Uterus (tissue), 4 donors: ENCODE results near the gene RAB4B. TPM values are rescaled to one million over a fixed set of nuclear protein-coding genes. Genes with fewer than 3 reads are reported as not detected.

Source experiments
- DNase-seq, 2 donors: peaks; one replicate each; pipeline ENCODE4 v3.0.0-alpha.2; 2019 to 2020
- H3K27ac ChIP-seq, 2 donors: fragments of 200-600 bp; sonication (generic); 1 replicate in 1 of 2; 2 replicates in 1 of 2; pipeline ENCODE4 v1.5.1; 2016 to 2018
- H3K27me3 ChIP-seq, 2 donors: fragments of 200-600 bp; sonication (generic); one replicate each; pipeline ENCODE4 v1.5.1; 2018 to 2019; ENCODE audit warnings: control low read depth in 1 of 2
- H3K36me3 ChIP-seq, 2 donors: fragments of 200-600 bp; sonication (generic); one replicate each; pipeline ENCODE4 v1.5.1; 2019; ENCODE audit warnings: control low read depth in 1 of 2
- H3K4me1 ChIP-seq, 2 donors: fragments of 200-600 bp; sonication (generic); one replicate each; pipeline ENCODE4 v1.5.1; 2018 to 2019; ENCODE audit warnings: control low read depth in 1 of 2
- H3K4me3 ChIP-seq, 2 donors: fragments of 200-600 bp; sonication (generic); 1 replicate in 1 of 2; 2 replicates in 1 of 2; pipeline ENCODE4 v1.5.1; 2018 to 2019; ENCODE audit warnings: mild to moderate bottlenecking in 1 of 2
- H3K9me3 ChIP-seq, 2 donors: fragments of 200-600 bp; sonication (generic); one replicate each; pipeline ENCODE4 v1.5.1; 2019; ENCODE audit warnings: control low read depth in 1 of 2
- CTCF ChIP-seq, 4 experiments: fragments of 200-600 bp in 2 of 4; fragments of 450-650 bp in 2 of 4; sonication (generic) in 2 of 4; IDR thresholded peaks; one replicate each; pipeline ENCODE4 v1.5.1; 2016 to 2019; ENCODE audit warnings: antibody characterized with exemption in 4 of 4, mild to moderate bottlenecking in 2 of 4, moderate library complexity in 1 of 4
- POLR2A ChIP-seq, 2 donors: fragments of 450-650 bp; IDR thresholded peaks; one replicate each; pipeline ENCODE4 v1.6.1; 2016; ENCODE audit warnings: antibody characterized with exemption in 2 of 2, mild to moderate bottlenecking in 1 of 2, moderate library complexity in 1 of 2
- intact Hi-C: fragments of 100-400 bp; cut with DNase I; formaldehyde crosslinking; loops from one replicate; pipeline ENCODE4 v1.15.1; 2023; ENCODE audit warnings: low total_unique reads
- total RNA-seq, 4 donors: library from RNA; depleted of rRNA in 3 of 4; stranded (reverse); fragments of >200 nt in 3 of 4; gene quantifications; one replicate each; pipeline versions ENCODE4 v1.1.0 to v1.2.4, GENCODE V29; 2014 to 2023
- donor health status: DM: yes; HTN: yes; CAD: no.

RAB4B gene
- total RNA-seq, 4 donors from 2014 or later: 7.4 to 26.3 (median 18.1) TPM

GRCh38 chr19:40737102-40737644 lies 40.9 kb upstream of the RAB4B start:
- no peak overlapping the region for H3K4me3 ChIP-seq
- no peaks in the 10 kb centered on the region for H3K9me3 ChIP-seq
- intact Hi-C loops: no loop called here
- H3K4me1 ChIP-seq: no peaks in the 10 kb centered on the region
- H3K36me3 ChIP-seq: no peaks in the 10 kb centered on the region
- no peak for DNase-seq
- no peak overlapping the region for H3K27ac ChIP-seq
- TF ChIP-seq CTCF (IDR thresholded peaks at IDR 0.05): no peak
- no peak for TF ChIP-seq POLR2A (IDR thresholded peaks at IDR 0.05)
- H3K27me3 ChIP-seq: no peaks in the 10 kb centered on the region

- H3K27me3 ChIP-seq: no peaks in the 10 kb centered on the region
- no peaks in the 10 kb centered on the region for H3K9me3 ChIP-seq
- TF ChIP-seq POLR2A (IDR thresholded peaks at IDR 0.05): no peak
- TF ChIP-seq CTCF (IDR thresholded peaks at IDR 0.05): no peak
- intact Hi-C loops: no loop called here
- H3K4me1 ChIP-seq: no peaks in the 10 kb centered on the region
- no peak overlapping the region for H3K27ac ChIP-seq
- H3K4me3 ChIP-seq: no peak overlapping the region
- H3K36me3 ChIP-seq: no peaks in the 10 kb centered on the region
- DNase-seq: no peak
These were observed 38.8 kb upstream of the RAB4B start for GRCh38 chr19:40739030-40739839.

GRCh38 chr19:40739871-40740703 lies 38.0 kb upstream of the RAB4B start:
- DNase-seq: no peak
- Histone ChIP-seq H3K27ac (peak overlapping the region in 1 of 2 donors; percentile 57), H3K36me3 (no peaks in the 10 kb centered on the region), H3K4me3 (no peak overlapping the region), H3K9me3 (no peaks in the 10 kb centered on the region), H3K27me3 (no peaks in the 10 kb centered on the region), H3K4me1 (no peaks in the 10 kb centered on the region)
- intact Hi-C loops: no loop called here
- TF ChIP-seq POLR2A (IDR thresholded peaks at IDR 0.05): no peak

- Histone ChIP-seq H3K9me3 (no peaks in the 10 kb centered on the region), H3K27ac (peak overlapping the region in 1 of 2 donors; percentile 57), H3K27me3 (no peaks in the 10 kb centered on the region), H3K36me3 (no peaks in the 10 kb centered on the region), H3K4me1 (no peaks in the 10 kb centered on the region), H3K4me3 (no peak overlapping the region)
- TF ChIP-seq POLR2A (IDR thresholded peaks at IDR 0.05) (no peak), CTCF (IDR thresholded peaks at IDR 0.05) (no peak)
- intact Hi-C loops: no loop called here
- DNase-seq: no peak
These were observed 37.3 kb upstream of the RAB4B start for GRCh38 chr19:40740747-40741146.

GRCh38 chr19:40741527-40742390 lies 36.3 kb upstream of the RAB4B start:
- H3K4me3 ChIP-seq: no peak overlapping the region
- intact Hi-C loops: no loop called here
- no peaks in the 10 kb centered on the region for H3K4me1 ChIP-seq
- no peaks in the 10 kb centered on the region for H3K27me3 ChIP-seq
- no peaks in the 10 kb centered on the region for H3K36me3 ChIP-seq
- H3K27ac ChIP-seq: no peak overlapping the region
- TF ChIP-seq CTCF (IDR thresholded peaks at IDR 0.05): no peak
- no peak for TF ChIP-seq POLR2A (IDR thresholded peaks at IDR 0.05)
- no peaks in the 10 kb centered on the region for H3K9me3 ChIP-seq
- DNase-seq: no peak
